Ishikawa (cell line): ENCODE data around the gene APPL1.

Experiments
- CEBPB ChIP-seq: IDR thresholded peaks from 2 replicates; pipeline ENCODE4 v1.6.1; 2012
- CREB1 ChIP-seq: IDR thresholded peaks from 2 replicates; pipeline ENCODE4 v1.6.1; 2012; ENCODE audit warnings: low read depth
- EGR1 ChIP-seq: IDR thresholded peaks from 2 replicates; pipeline ENCODE4 v1.6.1; 2012
- EP300 ChIP-seq: IDR thresholded peaks from 2 replicates; pipeline ENCODE4 v1.6.1; 2012; ENCODE audit warnings: borderline replicate concordance
- FOXM1 ChIP-seq: IDR thresholded peaks from 2 replicates; pipeline ENCODE4 v1.6.1; 2012; ENCODE audit warnings: low read depth, borderline replicate concordance
- MAX ChIP-seq: IDR thresholded peaks from 2 replicates; pipeline ENCODE4 v1.6.1; 2012
- NFIC ChIP-seq: IDR thresholded peaks from 2 replicates; pipeline ENCODE4 v1.6.1; 2012
- RAD21 ChIP-seq: IDR thresholded peaks from 2 replicates; pipeline ENCODE4 v1.6.1; 2012; ENCODE audit warnings: low read depth
- TAF1 ChIP-seq: IDR thresholded peaks from 2 replicates; pipeline ENCODE4 v1.6.1; 2012; ENCODE audit warnings: low read depth, mild to moderate bottlenecking
- TCF12 ChIP-seq: IDR thresholded peaks from 2 replicates; pipeline ENCODE4 v1.6.1; 2012; ENCODE audit warnings: low read depth
- TEAD4 ChIP-seq: IDR thresholded peaks from 2 replicates; pipeline ENCODE4 v1.6.1; 2012
- YY1 ChIP-seq: IDR thresholded peaks from 2 replicates; pipeline ENCODE4 v1.6.1; 2012; ENCODE audit warnings: low read depth
- ZBTB7A ChIP-seq: IDR thresholded peaks from 2 replicates; pipeline ENCODE4 v1.6.1; 2012; ENCODE audit warnings: low read depth
- TF ChIP-seq, protein P1 (sequence below): IDR thresholded peaks from 2 replicates; pipeline ENCODE4 v1.6.1; 2012; ENCODE audit warnings: low read depth, mild to moderate bottlenecking
- TF ChIP-seq, protein P2 (sequence below): IDR thresholded peaks from 2 replicates; pipeline ENCODE4 v1.6.1; 2012

Gene APPL1

GRCh38 chr3:57227930-57228751 lies 612 bp downstream of the APPL1 start:
- TF ChIP-seq MAX (peak; percentile 33; the same call in 1 of the 2 replicates), CREB1 (peak; percentile 11; the same call in 1 of the 2 replicates), TAF1 (0 out of 2 replicates have a peak, but pooled peaks have one; percentile 21), RAD21 (no peak), YY1 (no peak)
- TF ChIP-seq, protein P1, sequence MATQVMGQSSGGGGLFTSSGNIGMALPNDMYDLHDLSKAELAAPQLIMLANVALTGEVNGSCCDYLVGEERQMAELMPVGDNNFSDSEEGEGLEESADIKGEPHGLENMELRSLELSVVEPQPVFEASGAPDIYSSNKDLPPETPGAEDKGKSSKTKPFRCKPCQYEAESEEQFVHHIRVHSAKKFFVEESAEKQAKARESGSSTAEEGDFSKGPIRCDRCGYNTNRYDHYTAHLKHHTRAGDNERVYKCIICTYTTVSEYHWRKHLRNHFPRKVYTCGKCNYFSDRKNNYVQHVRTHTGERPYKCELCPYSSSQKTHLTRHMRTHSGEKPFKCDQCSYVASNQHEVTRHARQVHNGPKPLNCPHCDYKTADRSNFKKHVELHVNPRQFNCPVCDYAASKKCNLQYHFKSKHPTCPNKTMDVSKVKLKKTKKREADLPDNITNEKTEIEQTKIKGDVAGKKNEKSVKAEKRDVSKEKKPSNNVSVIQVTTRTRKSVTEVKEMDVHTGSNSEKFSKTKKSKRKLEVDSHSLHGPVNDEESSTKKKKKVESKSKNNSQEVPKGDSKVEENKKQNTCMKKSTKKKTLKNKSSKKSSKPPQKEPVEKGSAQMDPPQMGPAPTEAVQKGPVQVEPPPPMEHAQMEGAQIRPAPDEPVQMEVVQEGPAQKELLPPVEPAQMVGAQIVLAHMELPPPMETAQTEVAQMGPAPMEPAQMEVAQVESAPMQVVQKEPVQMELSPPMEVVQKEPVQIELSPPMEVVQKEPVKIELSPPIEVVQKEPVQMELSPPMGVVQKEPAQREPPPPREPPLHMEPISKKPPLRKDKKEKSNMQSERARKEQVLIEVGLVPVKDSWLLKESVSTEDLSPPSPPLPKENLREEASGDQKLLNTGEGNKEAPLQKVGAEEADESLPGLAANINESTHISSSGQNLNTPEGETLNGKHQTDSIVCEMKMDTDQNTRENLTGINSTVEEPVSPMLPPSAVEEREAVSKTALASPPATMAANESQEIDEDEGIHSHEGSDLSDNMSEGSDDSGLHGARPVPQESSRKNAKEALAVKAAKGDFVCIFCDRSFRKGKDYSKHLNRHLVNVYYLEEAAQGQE: no peak

DNA sequence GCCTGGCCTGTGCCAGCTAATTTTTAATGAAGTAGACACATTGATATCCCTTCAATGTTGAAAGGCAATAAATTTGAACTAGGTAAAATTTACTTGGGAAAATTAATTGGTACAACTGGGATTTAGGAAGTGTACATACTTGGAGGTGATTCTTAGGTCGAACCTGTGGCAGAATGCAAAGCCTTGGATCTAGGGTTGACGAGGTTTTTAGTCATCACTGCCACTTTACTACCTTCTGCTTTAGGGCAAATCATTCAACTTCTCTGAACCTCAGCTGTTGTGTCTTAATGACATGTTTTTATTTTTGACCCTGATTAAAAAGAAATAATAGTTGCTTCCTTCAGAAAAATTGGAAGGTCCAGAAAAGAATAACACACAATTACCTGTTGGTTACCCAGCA lies 2.5 kb downstream of the APPL1 start:
- TF ChIP-seq, protein P2, sequence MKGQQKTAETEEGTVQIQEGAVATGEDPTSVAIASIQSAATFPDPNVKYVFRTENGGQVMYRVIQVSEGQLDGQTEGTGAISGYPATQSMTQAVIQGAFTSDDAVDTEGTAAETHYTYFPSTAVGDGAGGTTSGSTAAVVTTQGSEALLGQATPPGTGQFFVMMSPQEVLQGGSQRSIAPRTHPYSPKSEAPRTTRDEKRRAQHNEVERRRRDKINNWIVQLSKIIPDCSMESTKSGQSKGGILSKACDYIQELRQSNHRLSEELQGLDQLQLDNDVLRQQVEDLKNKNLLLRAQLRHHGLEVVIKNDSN: no peak
- no peak for TF ChIP-seq CREB1
- no peak for TF ChIP-seq EGR1
- TF ChIP-seq NFIC: no peak
- TF ChIP-seq ZBTB7A: no peak
- TF ChIP-seq, protein P1: no peak
- TF ChIP-seq EP300: no peak
- no peak for TF ChIP-seq CEBPB
- no peak for TF ChIP-seq RAD21
- no peak for TF ChIP-seq TCF12
- no peak for TF ChIP-seq YY1
- TF ChIP-seq TEAD4: no peak
- no peak for TF ChIP-seq FOXM1
- no peak for TF ChIP-seq TAF1
- TF ChIP-seq MAX: no peak

GRCh38 chr3:57233799-57234198 lies 6.3 kb downstream of the APPL1 start:
- TF ChIP-seq CEBPB (no peak), FOXM1 (no peak), MAX (no peak), EGR1 (no peak), NFIC (no peak), CREB1 (no peak), ZBTB7A (no peak), RAD21 (no peak), EP300 (no peak), TEAD4 (no peak), TAF1 (no peak), TCF12 (no peak), YY1 (no peak)
- TF ChIP-seq, protein P1: no peak
- TF ChIP-seq, protein P2: no peak
